Measurements from ENCODE around the gene CPM.
"Not testable (repeated sequence)": the region's sequence is repeated elsewhere in the genome, so short reads cannot be mapped to it uniquely, and the experiment has no call there.

The CPM gene

DNA sequence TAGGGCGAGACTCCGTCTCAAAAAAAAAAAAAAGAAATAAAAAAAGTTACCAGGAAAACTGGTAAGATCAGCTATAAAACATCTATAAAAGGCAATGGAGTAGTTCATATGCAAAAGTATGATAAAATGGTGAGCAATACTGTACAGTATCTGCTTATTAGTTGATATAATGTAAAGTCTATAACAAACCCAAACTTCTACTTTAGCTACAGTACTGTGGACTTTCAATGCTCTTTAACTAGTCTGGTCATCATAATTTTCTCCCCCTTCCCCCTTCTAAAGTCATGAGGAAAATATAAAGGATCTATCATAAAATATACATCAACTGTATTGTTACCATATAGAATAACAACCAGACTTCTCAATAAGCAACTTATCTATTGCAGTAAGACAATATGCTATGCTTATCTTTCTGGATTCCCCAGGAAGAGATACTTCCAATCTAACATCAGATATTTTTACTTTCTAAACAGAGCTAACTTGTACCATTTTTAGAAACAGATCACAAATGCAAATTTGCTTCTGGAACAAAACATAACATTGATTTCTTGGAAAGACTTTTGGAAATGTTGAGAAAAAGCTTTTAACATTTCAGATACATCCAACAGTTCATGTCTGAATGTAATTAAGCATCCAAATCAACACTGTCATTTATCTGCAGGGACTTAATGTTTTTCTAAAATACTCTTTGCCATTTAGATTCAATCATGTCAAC, 81.2 kb downstream of the CPM start:
- DNase-seq (ENCODE audit: low spot score) = no peak

DNA sequence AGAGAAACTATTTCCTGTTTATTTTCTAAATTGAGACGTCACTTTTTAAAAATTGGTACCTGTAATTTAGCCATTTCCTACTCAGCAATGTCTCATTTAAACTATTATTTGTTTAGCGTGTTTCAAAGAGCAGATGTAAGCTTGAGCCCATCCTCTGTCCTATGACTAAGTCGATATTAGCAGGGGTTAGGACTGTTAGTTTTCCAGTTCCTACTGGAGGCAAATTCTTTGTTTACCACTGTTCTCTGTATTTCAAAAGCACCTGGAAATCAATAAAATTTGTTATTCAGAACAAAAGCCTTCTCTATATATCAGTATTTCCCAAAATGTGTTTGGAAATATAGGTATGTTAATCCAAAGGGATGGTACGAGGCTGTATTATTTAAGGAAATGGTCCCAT, 82.6 kb downstream of the CPM start:
- no peak for DNase-seq (ENCODE audit: low spot score)

DNA sequence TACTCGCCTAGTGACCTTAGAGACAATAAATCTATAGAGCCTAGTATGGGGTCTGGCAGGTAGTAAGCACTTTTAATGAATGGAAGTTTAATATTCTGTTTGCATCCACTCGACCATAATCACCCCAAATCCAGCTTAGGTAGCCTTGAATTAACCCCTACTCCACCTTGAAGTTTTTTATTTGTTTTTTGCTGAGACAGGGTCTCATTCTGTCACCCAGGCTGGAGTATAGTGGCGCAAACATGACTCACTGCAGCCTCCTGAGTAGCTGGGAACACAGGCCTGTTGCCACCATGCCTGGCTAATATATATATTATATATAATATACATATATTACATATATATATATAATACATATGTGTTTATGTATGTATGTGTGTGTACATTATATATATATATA, 86.2 kb downstream of the CPM start:
- no peak for DNase-seq (ENCODE audit: low spot score)

DNA sequence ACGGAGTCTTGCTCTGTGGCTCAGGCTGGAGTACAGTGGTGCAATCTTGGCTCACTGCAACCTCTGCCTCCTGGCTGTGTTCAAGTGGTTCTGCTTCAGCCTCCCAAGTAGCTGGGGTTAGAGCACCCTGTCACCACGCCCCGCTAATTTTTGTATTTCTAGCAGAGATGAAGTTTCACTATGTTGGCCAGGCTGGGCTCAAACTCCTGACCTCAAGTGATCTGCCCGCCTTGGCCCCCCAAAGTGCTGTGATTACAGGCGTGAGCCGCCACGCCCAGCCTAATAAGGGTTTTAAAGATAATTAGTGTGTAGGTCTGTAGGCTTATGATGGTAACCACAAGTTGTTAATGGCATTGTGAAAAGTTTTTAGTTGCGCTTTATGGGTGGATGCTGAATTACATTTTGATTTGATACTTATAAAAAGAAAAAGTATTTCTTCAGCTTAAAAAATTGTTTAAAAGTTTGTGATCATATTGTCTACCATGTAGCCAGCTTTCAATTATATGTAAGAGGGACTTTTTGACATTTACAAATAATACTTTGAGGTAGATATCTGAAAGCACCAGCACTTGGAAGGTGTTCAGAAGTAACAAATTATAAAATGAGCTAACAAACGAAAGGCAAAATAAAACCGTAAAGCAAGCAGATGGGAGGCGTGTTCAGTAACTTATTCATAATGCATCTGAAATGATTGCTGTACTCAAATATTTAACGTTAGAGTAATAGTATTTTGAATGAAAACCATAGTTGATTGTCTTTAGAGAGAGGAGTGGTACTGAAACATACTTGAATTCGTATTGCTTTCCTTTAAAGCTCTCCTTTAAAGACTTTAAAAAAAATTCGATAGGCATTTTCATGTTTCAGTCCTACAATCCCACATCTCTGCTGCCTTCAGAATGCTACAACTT, 87.9 kb downstream of the CPM start:
- no peak for DNase-seq (ENCODE audit: low spot score)

DNA sequence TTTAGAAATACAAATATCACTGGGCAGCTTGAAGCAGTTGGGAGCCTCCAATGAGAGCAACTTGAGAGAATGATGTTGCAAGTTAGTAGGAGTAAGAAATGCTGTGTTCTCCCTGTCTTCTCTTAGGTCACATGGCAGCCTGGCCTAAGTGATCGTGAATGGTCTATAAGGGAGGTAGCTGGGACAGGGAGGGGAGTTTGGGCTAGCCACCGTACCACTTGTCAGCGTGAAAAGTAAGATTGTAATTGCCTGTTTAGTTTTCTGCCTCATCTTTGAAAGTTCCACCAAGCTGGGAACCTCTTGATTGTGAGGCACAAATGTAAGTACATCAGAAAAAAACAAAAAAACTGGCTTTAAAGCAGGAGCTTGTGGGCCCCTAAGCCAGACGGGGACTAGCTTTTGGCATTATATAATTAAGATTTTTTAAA, 88.6 kb downstream of the CPM start:
- no peak for DNase-seq (ENCODE audit: low spot score)

GRCh38 chr12:68842784-68843567, 90.0 kb downstream of the CPM start:
- DNase-seq (ENCODE audit: low spot score) = no peak

DNA sequence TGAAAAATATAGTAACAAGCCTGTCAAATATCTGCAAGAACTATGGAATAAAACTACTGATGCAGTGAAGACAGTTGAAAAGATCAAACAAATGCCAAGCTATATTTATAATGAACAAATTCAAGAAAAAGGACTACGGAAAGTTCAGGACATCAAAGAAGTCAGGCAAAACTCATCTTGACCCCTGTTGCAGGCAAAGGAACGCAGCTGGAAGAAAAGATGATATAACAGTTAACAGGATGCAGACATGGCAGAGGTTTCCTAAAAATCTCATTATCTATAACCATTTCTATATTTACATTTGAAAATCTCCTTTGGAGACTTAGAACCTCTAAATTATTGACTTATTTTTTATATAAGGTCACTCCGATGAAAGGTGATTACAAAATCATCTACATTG, 90.8 kb downstream of the CPM start:
- DNase-seq (ENCODE audit: low spot score) = no peak

DNA sequence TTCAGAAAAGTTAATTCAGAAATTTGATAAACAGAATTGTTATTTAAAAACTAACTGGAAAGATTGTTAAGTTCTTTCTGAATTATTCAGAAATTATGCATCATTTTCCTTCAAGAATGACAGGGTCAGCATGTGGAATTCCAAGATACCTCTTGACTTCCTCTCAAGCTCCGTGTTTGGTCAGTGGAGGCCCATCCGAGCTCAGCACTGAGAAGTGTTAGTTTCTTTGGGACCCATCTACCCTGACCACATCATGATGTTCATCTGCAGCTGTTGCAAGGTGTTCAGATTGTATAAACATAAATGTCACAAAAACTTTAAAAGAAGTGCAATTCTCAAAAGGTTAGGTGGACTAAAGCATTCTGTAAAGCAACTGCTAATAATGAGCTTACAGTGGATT, 91.3 kb downstream of the CPM start:
- no peak for DNase-seq (ENCODE audit: low spot score)

DNA sequence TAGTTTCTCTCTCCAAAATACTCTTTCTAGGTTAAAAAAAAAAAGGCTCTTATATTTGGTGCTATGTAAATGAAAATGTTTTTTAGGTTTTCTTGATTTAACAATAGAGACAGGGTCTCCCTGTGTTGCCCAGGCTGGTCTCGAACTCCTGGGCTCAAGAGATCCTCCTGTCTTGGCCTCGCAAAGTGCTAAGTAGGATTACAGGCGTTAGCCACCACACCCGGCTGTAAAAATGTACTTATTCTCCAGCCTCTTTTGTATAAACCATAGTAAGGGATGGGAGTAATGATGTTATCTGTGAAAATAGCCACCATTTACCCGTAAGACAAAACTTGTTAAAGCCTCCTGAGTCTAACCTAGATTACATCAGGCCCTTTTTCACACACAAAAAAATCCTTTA, 91.8 kb downstream of the CPM start:
- DNase-seq (ENCODE audit: low spot score) = not testable (repeated sequence)

DNA sequence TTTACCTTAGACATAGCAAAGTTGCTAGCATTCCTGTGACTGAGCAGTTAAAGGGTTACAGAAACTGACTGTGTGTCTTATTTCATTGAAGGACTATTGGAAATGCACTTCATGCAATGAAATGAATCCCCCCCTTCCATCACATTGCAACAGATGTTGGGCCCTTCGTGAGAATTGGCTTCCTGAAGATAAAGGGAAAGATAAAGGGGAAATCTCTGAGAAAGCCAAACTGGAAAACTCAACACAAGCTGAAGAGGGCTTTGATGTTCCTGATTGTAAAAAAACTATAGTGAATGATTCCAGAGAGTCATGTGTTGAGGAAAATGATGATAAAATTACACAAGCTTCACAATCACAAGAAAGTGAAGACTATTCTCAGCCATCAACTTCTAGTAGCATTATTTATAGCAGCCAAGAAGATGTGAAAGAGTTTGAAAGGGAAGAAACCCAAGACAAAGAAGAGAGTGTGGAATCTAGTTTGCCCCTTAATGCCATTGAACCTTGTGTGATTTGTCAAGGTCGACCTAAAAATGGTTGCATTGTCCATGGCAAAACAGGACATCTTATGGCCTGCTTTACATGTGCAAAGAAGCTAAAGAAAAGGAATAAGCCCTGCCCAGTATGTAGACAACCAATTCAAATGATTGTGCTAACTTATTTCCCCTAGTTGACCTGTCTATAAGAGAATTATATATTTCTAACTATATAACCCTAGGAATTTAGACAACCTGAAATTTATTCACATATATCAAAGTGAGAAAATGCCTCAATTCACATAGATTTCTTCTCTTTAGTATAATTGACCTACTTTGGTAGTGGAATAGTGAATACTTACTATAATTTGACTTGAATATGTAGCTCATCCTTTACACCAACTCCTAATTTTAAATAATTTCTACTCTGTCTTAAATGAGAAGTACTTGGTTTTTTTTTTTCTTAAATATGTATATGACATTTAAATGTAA, 93.5 kb downstream of the CPM start:
- DNase-seq (ENCODE audit: low spot score) = no peak

DNA sequence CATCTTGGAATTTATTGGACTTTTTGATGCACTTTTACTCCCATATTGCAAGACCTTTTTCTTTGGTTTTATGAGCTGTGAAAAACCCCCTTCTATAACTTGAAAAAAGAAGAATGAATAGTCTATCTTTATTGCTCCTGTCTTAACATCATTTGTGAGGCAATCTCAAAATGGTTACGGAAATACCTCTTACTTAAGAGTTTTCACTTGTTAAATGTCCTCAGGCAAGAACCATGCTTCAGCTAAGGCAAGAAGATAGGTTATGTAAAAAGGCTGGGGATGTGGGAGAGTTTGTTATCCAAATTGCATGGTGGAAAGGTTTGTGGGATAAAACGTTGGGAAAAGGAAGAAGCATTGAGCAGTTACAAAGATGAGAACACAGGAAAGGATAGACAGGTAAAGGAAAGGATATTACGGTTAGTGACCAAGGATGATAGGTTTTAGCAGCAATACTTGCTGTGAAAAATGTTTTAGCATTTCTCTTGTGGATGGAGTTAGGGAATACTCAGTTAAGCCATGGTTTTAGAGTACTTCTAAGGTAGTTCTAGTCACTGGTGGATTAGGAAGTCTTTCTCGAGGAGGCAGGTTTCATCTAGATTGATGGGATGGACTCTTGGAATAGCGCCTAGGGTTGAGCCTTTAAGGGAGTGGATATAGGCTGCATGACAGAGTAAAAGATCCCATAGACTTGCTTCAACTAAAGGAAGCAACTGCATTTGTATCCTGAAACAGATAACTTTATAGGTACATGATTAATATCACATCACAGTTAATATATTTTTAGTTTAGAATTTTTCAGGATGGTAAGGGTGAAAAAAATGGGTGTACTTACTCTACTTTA, 94.7 kb downstream of the CPM start:
- no peak for DNase-seq (ENCODE audit: low spot score)

GRCh38 chr12:68837215-68837614, 95.8 kb downstream of the CPM start:
- DNase-seq (ENCODE audit: low spot score) = no peak

DNA sequence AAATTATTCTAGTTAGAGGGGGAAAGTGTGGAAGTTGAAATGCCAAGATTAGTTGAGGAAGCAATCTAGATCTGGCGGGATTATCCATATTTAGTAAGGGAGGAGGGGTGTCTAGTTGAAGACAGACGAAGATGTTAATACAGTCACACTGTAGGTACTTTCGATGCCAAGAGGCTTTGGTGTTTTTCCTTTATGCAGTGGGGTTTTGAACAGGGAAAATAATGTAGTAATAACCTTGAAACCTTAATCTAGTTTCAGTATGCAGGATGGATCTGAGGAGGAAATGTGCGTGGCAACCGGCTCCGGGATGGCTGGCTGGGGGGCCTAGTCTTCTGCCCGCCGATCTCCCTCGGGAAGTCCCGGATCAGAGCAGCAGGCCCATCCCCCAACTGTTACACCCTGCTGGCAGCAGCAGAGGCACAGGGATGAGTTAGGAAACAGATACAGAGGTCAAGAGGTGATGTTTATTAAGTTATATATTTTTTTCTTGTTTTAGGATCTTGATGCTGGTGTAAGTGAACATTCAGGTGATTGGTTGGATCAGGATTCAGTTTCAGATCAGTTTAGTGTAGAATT, 97.5 kb downstream of the CPM start:
- DNase-seq (ENCODE audit: low spot score) = no peak

DNA sequence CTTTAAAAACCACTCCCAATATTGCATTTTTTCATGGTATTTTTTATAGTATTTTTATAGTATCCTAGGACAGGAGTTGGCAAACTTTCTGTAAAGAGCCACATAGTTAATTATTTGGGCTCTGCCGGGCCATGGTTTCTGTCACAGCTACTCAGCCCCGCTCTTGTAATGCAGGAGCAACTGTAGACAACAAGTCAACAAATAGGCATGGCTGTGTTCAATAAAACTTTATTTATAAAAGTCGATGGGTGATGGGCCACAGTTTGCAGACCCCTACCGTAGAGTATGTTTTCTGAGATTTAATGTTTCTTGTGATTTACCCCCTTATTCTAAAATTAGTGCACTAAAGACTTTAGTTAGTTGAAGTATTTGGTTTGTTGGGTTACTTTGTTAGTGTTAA, 99.5 kb downstream of the CPM start:
- DNase-seq (ENCODE audit: low spot score) = no peak

DNA sequence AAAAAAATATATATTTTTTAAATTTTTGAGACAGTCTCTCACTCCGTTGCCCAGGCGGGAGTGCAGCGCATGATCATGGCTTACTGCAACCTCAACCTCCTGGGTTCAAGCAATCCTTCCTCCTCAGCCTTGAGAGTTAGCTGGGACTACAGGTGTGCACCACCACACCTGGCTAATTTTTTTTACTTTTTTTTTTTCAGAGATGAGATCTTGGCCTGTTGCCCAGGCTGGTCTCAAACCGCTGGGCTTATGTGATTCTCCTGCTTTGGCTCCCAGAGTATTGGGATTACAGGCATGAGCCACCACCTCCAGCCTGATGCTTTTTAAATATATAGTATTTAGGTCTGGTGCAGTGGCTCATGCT, 100.5 kb downstream of the CPM start:
- DNase-seq (ENCODE audit: low spot score) = no peak

GRCh38 chr12:68831751-68832503, 101.0 kb downstream of the CPM start:
- no peak for DNase-seq (ENCODE audit: low spot score)

GRCh38 chr12:68831272-68831671, 101.7 kb downstream of the CPM start:
- no peak for DNase-seq (ENCODE audit: low spot score)

- DNase-seq (ENCODE audit: low spot score) = no peak
These were observed 104.3 kb downstream of the CPM start for GRCh38 chr12:68828672-68829068.

DNA sequence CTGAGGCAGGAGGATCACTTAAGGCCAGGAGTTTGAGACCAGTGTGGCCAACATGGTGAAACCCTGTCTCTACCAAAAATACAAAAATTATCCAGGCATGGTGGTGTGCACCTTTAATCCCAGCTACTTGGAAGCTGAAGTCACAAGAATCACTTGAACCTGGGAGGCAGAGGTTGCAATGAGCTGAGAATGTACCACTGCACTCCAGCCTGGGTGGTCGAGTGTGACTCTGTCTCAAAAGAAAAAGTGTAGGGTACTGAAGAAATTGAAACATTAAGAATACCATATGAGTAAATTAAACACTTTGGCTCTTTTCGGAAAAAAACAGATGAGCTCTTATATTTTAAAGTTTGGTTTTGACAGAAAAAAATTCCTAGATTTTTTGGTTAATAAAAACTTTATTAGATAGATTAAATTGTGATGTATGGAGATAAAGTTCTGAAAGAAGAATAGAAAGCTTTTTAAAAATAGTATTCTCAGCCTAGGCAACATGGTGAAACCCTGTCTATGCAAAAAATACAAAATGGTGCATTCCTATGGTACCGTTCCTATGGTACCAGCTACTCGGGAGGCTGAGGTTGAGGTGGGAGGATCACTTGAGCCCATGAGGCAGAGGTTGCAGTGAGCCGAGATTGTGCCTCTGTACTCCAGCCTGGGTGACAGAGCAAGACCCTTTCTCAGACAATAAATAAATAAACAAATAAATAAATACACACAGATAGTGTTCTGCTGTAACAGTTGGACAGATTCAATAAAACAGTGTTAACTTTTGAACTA, 104.9 kb downstream of the CPM start:
- DNase-seq (ENCODE audit: low spot score) = no peak
